ENCODE data around the gene DDIT4.

GRCh38 chr10:72321248-72322029, 47.7 kb downstream of the DDIT4 start:
- no peak for TF ChIP-seq CTCF (IDR thresholded peaks at IDR 0.05; ENCODE audit: insufficient read depth, low read length)
- TF ChIP-seq POLR2AphosphoS5 (IDR thresholded peaks at IDR 0.05; ENCODE audit: low read depth) = no peak
- TF ChIP-seq REST (IDR thresholded peaks at IDR 0.05; ENCODE audit: insufficient replicate concordance, low read depth) = no peak

Data from HL-60 (cell line).